GM18951 (cell line): ENCODE results near the gene PNKD.
A peak's percentile ranks its signal among the peaks of the same experiment; 100 is the strongest.

Source experiments
- POLR2A ChIP-seq: IDR thresholded peaks from 4 replicates; pipeline ENCODE4 v1.6.1; 2011; ENCODE audit warnings: mild to moderate bottlenecking; ENCODE audit not compliant: insufficient read length, insufficient read depth; ENCODE audit errors: extremely low read depth
- in situ Hi-C: fragments of 300-500 bp; cut with MboI; formaldehyde crosslinking; loops from one replicate; pipeline ENCODE4 v1.12.0; 2022; ENCODE audit warnings: low sequenced_read_pairs, mixed read lengths, inconsistent platforms; ENCODE audit not compliant: unreplicated experiment

Gene PNKD

DNA sequence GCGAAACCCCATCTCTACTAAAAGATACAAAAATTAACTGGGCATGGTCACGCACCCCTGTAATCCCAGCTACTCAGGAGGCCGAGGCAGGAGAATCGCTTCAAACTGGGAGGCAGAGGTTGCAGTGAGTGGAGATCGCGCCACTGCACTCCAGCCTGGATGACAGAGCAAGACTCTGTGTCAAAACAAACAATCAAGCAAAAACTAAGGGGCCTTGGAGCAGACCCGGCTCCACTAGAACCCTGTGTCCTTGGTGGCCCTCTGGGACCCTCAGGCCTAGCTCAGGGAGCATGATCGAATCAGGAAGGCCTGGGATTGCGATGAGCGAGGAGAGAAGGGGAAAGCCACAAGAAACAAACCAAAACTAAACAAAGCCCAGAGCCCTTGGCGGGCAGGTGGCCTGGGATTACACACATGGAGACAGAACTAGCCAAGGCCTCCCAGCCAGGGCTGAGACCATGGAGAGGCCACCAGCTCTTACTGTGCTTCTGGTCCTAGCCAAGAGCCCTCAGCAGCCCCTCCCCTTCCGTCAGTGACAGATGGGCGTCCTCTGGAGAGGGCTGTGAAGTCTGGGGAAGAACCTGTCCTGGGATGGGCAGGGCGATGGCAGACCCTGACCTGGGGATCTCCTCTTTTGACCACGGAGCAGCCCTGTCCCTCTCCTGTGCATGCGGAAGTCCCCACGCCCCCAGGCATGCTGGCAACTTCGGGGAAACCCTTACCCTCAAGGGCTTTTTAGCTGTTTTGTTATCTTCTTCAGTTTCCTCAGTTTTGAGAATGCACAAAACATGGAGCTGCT, 58.9 kb downstream of the PNKD start:
- in situ Hi-C loops: no loop called here
- TF ChIP-seq POLR2A: peak; percentile 16

GRCh38 chr2:218329826-218330593, 59.7 kb downstream of the PNKD start:
- TF ChIP-seq POLR2A: peak; percentile 66
- in situ Hi-C loops: no loop called here

DNA sequence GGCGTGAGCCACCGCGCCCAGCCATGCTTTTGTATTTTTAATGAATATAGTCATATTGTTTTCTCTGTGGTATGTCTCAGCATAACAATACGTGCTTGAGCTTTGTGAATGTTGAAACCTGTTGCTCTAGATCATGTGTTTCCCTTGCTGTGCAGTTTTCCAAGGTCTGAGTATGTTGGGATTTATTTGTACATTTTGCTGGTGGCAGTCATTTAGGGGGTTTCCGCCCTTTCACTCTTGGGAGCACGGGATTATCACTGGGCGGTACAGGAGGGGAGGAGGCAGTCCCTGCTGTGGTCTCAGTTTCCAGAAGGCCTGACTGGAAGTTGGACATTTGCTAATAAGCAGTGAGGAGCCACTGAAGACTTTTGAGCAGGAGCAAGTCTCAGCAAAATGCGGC, 61.4 kb downstream of the PNKD start:
- in situ Hi-C loops: no loop called here
- TF ChIP-seq POLR2A: no peak

GRCh38 chr2:218332288-218332687, 62.0 kb downstream of the PNKD start:
- TF ChIP-seq POLR2A: no peak
- in situ Hi-C loops: no loop called here

GRCh38 chr2:218332920-218333645, 62.8 kb downstream of the PNKD start:
- in situ Hi-C loops: no loop called here
- TF ChIP-seq POLR2A: no peak

- in situ Hi-C loops: no loop called here
- TF ChIP-seq POLR2A: no peak
Measured at GRCh38 chr2:218334531-218334930, 64.2 kb downstream of the PNKD start.

DNA sequence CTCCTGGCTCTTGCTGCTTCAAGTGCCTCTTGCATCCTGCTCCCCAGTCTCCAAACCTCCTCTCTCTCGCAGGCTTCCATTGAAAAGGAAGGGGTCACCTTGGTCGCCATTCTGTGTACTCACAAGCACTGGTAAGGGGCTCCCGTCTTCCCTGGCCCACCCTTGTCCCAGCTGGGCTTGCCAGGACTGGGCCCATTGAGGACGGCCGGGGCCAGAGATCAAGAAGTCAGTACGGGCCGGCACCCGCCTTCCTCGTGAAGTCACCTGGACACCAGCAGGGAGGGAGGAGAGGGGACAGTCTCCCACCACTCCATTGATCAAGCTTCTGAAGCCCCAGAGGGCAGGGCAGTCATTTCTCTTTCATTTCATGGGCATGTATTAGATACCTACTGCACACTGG, 70.3 kb downstream of the PNKD start:
- no peak for TF ChIP-seq POLR2A
- in situ Hi-C loops: no loop called here

- in situ Hi-C loops: no loop called here
- no peak for TF ChIP-seq POLR2A
Measured at GRCh38 chr2:218341381-218341780, 71.1 kb downstream of the PNKD start.

- in situ Hi-C loops: no loop called here
- no peak for TF ChIP-seq POLR2A
Measured at GRCh38 chr2:218342837-218343236, 72.5 kb downstream of the PNKD start.

DNA sequence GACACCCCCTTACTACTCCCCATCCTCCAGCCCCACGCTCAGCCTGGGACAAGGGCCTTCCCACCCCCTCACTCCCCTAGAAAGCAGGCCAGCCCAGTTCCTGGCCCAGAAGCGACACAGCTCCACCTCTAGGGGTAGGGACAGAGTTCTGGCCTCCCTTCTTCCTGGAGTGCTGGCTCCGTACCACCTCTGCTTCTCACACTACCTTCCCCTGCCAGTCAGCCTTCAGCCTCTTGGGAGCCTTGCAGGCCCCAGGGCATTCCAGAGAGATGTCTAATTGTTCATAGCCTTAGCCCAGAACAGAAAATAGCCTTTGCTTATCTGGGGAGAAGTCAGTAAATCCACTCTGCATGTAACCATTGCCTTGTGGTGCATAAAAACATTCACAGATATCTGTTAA, 73.3 kb downstream of the PNKD start:
- TF ChIP-seq POLR2A: no peak
- in situ Hi-C loops: no loop called here

DNA sequence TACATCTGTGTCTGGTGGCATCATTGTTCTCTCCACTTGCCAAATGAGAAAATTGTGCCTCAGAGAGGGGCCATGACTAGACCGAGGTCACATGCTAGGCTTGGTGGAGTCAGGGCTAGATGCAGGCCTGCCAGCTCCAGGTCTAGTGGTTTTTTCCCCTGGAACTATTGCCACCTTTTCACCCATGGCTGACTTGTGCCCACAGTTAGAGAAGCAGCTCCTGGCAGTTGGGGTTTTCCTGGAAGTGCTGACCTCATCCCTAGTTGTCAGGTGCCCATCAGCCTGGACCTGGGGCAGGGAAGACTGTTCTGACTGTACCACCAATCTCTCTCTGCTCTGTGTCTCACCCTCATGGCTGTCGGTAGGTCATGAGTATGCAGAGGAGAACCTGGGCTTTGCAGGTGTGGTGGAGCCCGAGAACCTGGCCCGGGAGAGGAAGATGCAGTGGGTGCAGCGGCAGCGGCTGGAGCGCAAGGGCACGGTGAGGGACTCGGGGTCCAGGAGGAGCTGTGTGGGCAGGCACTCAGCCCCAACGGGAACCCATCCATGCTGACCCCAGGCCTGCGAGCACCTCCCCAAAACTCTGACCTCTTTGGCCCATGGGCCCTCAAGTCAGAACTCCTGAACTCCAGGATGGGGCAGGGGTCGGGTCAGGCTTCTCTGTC, 73.9 kb downstream of the PNKD start:
- TF ChIP-seq POLR2A: no peak
- in situ Hi-C loops: no loop called here

GRCh38 chr2:218344755-218345417, 74.6 kb downstream of the PNKD start:
- no peak for TF ChIP-seq POLR2A
- in situ Hi-C loops: no loop called here
